Right renal pelvis (tissue), 4 donors: ENCODE data around the gene RELL1. TPM values are rescaled to one million over a fixed set of nuclear protein-coding genes. Genes with fewer than 3 reads are reported as not detected.

ENCODE experiments used
- DNase-seq, 4 donors: peaks; one replicate each; pipeline ENCODE4 v3.0.0-alpha.2; 2013; ENCODE audit warnings: low read depth in 4 of 4, low spot score in 3 of 4, missing footprints in 1 of 4
- polyA plus RNA-seq, 4 donors: library from polyadenylated mRNA; unstranded; fragments of 120-200 nt; gene quantifications; one replicate each; pipeline ENCODE4 v1.2.1, GENCODE V29; 2013; ENCODE audit not compliant: insufficient read length in 4 of 4

Gene RELL1
- polyA plus RNA-seq, 4 donors: 8.7 to 10.1 (median 9.3) TPM

GRCh38 chr4:37641886-37642849 lies 44.0 kb downstream of the RELL1 start:
- no peak for DNase-seq

- no peak for DNase-seq
Measured at GRCh38 chr4:37641352-37641751, 44.8 kb downstream of the RELL1 start.

DNA sequence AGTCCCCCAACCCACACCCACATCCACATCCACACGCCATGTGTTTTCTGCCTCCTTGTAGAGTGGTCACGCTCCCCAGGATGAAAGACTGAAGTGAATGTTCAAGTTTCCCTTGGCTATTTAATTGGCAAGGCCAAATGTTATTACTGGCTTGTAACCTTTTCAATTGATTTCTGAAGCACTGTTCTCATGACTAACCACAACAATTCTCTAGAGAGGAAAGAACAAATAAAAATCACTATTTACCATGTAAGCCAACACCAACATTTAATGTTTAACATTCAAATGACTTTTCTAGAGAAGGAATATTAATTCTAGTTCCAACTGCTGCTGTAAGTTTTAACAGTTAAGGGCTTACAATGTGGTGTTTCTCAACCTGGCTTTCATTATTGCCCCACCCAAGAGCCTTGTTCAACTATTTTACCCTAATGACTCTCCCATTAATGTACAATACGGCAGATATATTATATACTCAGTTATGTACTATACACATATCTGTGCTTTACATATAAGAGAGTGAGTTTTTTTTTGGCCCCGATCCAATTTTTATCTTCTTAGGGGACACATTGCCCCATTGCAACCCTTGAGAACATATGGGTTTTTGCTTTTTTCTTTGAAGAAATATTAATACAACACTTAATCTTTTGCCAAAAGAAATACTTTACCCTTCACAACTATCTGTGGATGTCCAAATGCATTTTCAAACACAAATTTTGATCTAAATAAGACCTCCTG lies 46.5 kb downstream of the RELL1 start:
- no peak for DNase-seq

DNA sequence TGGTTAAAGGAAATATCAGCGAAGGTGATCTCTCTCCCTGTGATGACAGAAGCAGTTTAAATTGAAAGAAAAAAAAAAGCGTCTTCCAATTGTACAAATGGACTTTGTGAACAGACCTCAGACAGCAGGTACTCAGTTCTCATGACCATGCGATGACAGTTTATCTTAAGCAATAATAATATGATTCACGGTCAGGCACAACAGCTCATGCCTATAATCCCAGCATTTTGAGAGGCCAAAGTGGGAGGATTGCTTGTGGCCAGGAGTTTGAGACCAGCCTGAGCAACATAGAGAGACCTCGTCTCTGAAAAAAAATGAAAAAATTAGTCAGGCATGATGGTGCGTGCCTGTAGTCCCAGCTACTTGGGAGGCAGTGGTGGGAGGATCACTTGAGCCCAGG lies 51.0 kb downstream of the RELL1 start:
- DNase-seq: no peak

DNA sequence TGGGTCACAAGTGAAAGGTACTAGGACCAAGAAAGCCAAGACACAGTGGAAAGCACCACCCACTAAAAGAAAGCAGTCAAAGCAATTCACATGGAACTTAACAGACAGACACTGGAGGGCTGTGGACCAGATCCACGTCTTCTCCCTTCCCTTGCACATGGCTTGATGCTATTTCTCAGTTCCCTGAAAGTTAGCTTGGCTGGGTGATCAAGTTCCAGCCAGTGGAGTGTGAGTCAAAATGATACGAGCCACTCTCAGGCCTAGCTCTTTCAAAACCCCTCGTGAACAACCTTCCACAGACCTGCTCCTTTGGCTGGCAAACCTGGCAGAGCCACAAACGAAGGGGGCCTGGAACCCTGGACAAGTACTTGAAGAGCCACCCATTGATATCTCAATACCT lies 52.0 kb downstream of the RELL1 start:
- no peak for DNase-seq

DNA sequence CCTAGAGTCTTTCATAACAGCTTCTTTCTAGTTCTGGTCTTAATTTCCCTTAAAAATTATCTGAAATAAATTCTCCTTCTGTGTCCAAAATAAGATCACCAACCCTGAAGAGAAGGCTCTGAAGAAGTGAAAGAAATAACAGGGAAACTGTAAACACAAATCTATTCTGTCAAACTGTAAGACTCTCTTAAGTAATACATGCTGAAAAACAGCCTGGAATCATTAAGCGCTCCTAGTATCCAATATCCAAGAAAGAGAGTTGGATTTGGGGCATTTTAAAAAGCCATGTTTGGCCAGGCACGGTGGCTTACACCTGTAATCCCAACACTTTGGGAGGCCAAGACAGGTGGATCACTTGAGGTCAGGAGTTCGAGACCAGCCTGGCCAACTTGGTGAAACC lies 53.3 kb downstream of the RELL1 start:
- DNase-seq: no peak

DNA sequence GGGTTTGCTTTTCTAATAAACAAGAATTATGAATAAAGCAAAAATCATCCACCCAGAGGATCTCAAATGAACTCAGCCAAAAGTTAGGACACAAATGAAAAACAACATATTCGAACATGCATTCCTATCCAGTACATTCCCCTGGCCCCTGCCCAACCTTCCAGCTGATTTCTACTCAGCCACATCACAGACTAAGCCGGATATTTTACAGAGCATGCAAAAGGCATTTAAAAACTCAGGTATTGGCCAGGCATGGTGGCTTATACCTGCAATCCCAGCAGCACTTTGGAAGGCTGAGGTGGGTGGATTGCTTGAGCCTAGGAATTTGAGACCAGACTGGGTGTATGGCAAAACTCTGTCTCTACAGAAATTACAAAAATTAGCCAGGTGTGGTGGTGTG lies 54.6 kb downstream of the RELL1 start:
- no peak for DNase-seq

DNA sequence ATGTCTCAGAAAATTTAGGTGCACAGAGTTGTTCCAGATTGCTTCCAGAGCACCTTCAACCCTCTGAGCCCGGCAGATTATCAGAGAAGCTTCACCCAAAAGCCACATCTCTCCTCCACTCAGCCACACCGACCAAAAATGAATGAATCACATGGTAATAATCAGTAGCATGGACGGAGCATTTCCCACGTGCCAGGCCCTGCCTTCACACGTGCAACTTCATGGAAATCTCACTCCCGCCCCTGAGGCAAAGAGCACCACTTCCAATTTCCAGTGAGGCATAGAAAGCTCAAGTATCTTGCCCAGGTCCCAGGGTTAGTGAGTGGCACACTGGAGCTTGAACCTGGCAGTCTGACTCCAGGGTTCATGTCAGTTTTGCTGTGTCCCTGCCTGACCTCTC lies 56.5 kb downstream of the RELL1 start:
- no peak for DNase-seq

DNA sequence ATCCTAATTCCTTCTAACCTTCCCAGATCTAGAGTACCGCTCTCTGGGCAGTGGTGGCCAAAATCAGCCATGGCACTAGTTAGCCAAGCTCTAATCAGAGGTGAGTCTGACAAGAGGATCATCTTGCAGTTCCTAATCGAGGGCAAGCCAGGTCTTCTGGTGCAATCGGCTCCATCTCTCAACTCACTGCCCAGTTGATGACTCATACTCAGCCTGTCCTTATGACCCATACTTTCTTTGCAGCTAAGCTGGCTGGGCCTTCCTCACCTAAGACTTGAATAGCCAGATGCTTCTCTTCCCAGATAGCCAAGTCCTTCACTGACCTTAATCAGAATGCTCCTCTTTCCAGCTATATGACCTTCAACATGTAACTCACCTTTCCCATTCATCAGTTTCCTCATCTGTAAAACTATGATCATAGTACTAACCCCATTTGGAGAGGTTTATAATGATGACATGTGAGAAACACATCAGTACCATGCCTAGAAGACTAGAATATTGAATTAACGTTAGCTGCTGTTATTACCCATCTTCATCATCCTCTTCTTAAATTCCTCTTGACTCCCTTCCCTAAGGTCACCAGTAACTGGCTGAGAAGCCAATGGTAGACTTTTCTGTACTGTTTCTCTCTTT lies 57.1 kb downstream of the RELL1 start:
- no peak for DNase-seq

- DNase-seq: no peak
Measured at GRCh38 chr4:37627263-37627662, 58.9 kb downstream of the RELL1 start.

DNA sequence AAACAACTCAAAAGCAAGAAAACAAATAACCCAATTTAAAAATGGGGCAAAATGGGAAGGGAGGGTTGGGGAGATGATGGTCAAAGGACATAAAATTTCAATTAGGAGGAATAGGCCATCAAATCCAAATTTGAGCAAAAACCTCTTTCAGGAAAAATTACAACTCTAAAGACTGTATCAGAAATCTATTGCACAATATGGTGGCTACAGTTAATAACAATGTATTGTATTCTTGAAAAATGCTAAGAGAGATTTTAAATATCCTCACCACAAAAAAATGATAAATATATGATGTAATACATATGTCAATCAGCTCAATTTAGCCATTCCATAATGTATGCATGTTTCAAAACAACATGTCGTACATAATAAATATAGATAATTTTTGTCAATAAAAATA lies 60.7 kb downstream of the RELL1 start:
- DNase-seq: no peak

DNA sequence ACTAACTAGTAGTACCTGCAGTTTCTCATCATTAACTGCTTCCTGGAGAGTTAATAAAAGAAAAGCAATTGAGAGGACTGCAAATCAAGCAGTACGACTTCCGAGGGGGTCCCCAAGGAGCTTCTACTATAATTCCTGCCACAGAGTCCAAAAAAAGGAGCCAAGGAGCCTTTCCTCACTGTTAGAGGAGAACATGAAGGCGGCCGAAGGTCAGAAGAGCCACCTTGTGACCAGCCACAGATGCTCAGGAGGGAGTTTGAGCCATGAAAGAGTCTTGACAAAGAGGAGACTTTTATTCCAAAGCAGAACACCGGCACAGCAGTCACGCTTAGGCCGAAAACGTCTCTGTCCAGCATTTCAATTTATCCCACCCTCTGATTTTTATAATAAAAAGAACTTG lies 62.2 kb downstream of the RELL1 start:
- DNase-seq: no peak

GRCh38 chr4:37623125-37623524 lies 63.1 kb downstream of the RELL1 start:
- no peak for DNase-seq

GRCh38 chr4:37620176-37620575 lies 66.0 kb downstream of the RELL1 start:
- DNase-seq: no peak

- DNase-seq: no peak
Measured at GRCh38 chr4:37615720-37616063, 70.5 kb downstream of the RELL1 start.

DNA sequence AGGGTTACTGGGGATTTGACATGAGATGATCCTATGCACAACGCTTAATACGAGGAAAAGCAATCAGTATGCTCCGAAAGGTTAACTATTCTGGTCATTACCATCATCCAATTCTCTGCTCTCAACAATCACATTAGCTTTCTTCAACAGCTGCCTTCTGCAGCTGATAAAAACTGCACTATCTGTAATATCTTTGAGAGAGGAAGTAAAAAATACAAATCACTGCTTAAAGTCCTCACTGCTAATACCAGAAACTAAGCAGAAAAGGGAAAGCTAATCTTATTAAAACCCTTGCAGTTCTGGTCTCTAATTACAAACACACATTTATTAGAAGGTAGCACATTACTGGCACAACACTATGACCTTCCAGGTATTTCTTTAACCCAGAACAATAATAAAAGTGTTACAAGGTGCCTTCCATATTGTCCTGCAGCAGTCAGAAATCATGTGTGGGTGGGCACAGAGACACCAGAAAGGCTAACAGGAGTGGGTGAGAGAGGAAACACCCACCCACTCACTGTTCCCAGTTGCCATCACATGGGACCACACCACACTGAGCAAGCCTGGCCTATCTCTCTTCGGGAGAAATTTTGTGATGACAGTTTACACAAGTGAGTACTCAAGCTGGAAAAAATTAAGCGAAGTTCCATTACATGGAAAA lies 71.0 kb downstream of the RELL1 start:
- DNase-seq: no peak

- DNase-seq: no peak
Measured at GRCh38 chr4:37612811-37613210, 73.4 kb downstream of the RELL1 start.

DNA sequence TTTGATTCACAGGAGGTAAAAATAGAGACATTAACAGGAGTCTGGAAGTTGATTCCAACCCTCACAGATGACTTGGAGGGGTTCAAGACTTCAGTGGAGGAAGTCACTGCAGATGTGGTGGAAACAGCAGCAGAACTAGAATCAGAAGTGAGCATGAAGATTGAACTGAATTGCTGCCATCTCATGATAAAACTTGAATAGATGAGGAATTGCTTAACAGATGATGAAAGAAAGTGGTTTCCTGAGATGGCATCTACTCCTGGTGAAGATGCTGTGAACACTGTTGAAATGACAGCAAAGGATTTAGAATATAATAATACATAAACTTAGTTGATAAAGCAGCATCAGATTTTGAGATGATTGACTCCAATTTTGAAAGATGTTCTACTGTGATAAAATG lies 76.5 kb downstream of the RELL1 start:
- DNase-seq: no peak

- DNase-seq: no peak
Measured at GRCh38 chr4:37607018-37607417, 79.2 kb downstream of the RELL1 start.

DNA sequence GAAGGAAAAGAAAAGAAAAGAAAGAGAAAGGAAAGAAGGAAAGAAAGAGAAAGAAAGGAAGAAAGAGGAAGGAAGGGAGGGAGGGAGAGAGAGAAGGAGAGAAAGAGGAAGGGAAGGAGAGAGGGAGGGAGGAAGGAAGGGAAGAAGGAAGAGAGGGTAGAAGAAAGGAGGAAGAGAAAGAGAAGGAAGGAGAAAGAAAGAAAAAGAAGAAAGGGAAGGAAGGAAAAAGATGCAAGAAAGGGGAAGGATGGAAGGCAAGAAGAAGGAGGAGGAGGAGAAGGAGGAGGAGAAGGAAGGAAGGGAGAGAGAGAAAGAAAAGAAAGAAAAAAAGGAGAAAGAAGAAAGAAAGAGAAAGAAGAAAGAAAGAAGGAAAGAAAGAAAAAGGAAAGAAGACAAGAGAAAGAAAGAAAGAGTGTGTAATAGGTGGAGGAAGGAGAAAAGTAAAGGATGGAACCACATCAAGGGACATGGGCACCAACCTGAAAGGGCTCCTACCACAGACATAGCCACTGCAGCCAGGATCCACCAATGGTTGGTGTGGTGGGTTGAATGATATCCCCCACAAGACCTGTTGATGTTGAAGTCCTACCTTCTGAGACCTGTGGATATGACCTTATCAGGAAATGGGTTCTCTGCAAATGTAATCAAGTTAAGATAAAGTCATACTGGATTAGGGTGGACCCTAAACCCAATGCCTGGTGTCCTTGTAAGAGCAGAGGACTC lies 80.2 kb downstream of the RELL1 start:
- no peak for DNase-seq
